Islet of Langerhans (tissue), 1 donor: ENCODE measurements around the gene LSAMP.

Source experiments
- FAIRE-seq: peaks from one replicate; lab custom pipeline; 2011; peaks lifted over from hg19 to GRCh38; lab: Jason Lieb, UNC

LSAMP gene

DNA sequence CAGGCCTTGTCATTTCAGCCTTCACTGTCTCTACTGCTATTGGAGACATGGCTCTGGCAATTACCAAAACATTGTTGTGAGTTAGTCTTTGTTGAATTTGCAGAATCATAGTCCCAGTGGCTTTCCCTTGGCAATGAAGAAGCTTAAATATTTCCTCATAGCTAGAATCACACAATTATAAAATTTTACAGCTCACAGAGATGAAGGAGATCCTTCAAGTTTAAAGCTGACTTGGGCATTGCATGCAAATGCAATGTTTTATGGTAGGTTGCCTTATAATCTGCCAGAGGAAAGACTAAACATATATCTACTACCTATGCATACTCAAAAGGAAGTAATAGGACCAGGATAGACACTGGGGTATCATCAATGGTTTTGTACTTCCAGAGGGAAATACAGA lies 90.9 kb downstream of the LSAMP start:
- no peak for FAIRE-seq

DNA sequence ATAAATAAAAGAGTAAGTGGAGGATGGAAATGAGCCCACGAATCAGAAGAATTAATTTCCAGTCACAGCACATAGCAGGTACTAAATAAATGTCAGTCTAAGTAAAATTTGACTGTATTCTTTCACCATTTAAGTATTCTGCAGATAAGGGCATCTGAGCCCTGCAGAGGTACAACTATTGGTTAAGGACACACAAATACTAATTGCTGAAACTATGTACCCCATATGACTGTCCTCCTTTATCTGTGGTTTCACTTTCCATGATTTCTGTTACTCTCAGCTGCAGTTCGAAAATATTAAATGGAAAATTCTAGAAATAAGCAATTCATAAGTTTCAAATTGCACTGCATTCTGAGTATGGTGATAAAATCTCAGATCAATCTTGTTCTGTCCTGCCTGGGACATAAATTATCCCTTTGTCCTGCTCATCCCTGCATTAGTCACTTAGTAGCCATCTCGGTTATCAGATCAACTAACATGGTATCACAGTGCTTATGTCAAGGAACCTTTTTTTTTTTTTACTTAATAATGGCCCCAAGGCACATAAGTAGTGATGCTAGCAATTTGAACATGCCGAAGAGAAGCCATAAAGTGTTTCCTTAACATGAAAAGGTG lies 95.1 kb downstream of the LSAMP start:
- FAIRE-seq, result no peak

DNA sequence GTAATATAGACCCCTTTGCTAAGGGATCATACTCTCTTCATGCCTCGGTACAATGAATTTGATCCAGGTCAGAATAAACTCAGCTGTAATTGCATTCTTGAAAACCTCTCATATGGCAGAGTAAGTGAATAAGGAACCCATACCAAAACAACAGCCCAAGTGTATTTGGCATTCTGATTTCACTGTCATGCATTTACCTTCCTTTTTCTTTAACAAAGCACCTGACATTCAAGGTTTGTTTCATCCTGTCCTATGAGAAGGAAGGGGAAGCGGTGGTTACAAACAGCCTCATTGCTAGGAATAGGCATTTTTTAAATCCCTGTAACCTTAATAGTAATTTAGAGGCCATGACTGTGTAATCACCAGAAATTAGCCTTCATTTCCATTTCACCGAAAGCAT lies 97.1 kb downstream of the LSAMP start:
- FAIRE-seq, result no peak

DNA sequence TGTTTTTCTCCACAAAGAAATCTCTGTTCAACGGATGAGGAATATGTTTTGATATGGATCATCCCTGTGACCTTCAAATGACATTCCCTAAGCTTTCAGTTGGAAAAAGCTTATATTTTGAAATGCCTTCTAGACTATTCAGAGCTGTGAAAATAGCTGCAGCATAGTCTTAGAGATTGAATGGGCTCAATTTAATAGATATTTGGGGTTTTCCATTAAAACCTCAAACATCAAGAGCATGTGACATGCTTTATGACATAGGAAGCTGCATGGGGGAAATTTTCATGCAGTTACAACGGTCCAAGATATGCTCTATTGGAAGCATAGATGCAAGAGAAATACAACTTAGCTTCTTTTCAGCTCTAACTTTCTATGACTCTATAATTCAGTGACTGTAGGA lies 102.8 kb downstream of the LSAMP start:
- no peak for FAIRE-seq

DNA sequence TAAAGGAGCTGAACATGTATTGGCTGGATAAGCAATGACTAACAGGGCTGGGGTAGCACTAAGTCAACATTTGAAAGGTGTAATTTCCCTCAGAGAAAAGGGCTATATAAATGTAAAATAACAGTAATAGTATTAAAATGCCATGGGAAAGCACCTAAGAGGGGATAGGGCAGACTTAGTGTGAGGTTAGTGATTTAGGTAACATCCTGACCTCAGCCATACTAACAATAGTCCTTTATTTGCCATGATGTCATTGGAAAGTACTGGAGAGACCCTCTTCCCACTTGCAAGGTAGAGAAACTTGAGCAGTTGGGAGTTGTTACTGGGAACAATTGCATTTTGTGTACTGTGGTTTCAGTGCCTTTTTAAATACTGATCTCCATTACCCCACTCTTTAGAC lies 103.4 kb downstream of the LSAMP start:
- FAIRE-seq, result no peak

DNA sequence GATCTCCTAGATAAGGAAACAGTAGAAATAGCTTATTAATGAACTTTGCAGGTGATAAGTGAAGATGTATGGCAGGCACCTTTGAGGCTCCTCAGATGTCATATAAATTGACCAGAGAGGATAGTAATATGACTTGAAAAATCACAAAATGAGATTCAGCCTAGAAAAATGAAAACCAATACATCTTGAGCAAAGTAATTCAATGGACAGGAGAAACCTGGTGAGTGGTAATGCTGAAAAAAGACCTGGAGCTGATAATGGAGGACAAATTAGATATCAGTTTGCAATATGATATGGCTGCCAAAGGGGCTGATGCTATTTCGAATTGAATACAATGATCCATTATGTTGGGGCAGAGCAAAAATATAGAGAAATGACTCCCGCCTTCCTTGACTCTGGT lies 103.9 kb downstream of the LSAMP start:
- FAIRE-seq, result no peak

DNA sequence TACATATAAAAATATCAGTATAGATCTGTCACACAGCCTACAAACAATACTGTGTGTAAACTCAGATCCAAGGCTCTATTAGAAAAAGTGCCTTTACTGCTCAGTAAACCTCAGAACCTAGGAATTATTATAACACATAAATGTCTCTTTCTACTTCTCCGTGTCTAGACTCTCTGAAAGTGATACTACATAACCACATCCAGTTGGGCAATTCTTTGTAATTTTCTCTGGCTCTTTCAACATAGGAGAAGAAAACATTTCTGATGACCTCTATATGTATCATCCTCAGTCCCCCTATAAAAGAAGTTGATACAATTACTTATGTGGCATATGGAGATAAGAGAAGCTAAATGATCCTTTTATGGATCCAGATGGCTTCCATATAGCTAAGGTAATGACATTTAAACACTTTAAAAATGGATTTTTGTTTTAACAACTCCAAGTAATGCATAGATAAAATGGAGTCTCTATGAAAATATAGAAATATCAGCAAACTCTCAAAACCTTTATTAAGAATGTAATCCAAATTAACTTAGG lies 104.5 kb downstream of the LSAMP start:
- no peak for FAIRE-seq

DNA sequence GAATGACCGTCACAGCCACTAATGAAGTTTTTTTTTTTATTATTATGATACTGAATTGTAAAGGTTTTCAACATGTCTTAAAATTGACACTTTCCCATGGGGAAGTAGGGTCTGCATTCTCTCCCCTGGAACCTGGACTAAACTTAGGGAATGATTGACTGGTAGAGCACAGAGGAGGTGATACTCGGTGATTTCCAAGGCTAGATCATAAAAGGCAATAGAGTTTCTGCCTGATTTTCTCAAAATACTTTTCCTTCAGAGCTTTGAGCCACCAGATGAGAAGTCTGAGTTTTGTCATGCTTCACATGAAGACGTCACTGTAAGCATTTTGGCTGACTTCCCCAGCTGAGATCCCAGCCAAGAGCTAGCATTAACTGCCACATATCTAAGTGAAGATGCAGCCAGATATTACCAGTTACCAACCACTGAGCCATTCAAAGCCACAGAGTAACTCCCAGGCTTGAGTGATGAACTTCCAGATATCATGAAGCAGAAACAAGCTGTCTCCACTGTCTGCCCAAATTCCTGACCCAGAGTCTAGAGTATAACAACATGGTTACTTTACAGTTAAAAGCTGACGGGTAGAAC lies 105.8 kb downstream of the LSAMP start:
- FAIRE-seq, result no peak

DNA sequence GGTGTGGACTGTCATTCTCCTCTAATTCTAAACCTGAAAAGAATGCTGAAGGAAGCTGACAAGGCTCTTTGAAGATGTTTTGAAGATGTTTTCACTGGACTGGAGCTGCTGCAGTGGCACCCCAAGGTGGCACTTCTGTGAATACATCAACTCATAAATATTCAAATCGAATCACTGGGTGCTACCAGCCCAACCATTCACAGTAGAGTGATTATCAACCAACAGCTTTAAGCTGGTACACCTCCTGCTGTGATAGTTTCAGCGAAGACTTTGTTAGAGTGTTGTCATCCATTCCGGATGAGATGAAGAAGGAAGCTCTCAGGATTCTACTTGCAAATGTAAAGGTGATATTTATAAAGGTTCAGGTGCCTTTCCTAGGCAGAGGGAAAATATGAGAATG lies 106.6 kb downstream of the LSAMP start:
- FAIRE-seq, result no peak

DNA sequence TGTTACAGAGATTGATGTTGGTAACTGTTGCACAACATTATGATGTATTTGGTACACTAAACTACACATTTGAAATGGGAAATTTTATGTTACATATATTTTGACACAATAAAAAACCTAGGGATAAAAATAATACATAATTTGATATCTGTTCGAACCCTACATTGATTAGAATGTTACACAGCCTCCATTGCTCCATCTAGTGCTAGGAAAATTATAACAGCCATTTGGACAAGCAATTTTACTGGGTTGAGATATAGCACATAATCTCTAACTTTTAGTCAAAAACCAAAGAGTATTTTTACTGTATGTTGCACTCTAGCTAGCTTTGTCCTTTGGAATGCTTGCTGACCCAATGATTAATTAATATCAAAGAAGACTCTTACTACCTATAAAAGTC lies 108.1 kb downstream of the LSAMP start:
- FAIRE-seq, result no peak

DNA sequence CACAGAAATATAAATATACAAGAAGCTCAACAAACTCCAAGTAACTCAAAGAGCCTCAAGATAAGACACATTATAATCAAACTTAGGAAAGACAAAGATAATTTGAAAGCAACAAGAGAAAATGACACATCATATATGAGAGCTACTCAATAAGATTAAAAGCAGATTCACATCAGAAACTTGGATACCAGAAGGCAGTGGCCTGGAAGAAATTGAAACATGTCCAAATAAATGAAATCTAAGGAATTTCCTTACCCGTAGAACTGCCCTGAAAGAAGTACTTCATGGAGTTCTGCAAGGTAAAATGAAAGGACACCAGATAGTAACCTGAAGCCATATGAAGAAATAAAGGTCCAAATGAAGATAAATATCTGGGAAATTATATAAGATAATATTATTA lies 113.9 kb downstream of the LSAMP start:
- FAIRE-seq, result no peak

DNA sequence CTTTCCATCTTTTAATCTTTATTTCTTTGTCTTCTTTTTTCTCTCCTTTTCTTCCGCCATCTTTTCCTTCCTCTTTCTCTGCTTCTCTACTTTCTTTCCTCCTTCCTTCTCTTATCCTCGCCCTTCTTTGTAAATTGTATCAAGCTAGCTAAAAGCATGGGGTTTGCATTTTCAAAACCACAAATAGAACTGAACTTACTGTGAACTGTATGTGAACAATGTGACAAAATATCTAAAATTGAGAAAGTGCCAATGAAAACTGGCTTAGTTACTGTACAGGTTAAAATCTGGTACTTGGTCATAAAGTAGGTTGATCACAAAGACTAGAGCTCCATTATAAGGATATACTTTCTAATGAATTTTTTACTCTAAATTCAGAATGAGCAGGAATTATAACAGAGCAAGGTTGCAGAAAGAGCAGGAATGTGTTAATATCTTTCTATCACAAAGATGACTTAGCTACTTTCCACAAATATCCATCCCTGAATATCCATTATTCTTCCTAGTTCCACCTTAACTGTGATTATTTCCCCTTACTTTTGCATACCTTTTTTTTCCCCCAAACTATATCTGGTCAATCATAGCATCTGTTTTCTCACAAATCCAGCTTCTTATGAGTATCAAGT lies 122.4 kb downstream of the LSAMP start:
- no peak for FAIRE-seq

DNA sequence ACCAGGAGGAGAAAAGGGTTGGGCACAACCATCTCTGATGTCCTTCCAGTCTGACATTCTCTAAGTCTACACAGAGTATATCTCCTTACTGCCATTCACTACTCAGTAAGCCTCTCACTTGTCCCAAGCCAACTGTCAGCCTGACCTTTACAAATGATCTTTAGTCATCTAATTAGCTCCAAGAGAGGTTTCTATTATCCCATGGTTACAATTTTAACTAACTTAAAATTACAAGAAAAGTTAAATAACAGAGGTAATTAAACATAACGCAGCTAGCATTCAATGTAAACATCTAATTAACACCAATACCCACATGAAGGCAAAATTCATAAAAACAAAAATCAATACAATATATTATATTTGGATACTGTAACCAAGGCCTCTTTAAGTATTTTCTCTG lies 126.9 kb downstream of the LSAMP start:
- FAIRE-seq, result no peak

DNA sequence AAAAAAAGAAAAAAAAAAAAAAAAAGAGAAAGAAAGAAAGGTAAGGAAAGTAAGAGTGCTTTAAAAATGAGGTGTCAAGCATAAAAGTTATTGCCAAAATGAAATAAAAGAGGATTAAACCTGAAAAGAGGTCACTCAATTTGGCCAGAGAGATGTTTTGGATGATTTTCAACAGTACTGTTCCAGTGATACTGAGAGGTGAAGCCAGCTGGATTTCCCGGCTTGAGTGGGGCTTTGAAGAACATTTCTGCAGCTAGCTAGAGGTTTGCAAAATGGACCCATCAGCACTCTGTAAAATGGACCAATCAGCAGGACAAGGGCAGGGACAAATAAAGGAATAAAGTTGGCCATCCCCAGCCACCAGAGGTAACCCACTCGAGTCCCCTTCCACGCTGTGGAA lies 128.5 kb downstream of the LSAMP start:
- FAIRE-seq, result no peak

DNA sequence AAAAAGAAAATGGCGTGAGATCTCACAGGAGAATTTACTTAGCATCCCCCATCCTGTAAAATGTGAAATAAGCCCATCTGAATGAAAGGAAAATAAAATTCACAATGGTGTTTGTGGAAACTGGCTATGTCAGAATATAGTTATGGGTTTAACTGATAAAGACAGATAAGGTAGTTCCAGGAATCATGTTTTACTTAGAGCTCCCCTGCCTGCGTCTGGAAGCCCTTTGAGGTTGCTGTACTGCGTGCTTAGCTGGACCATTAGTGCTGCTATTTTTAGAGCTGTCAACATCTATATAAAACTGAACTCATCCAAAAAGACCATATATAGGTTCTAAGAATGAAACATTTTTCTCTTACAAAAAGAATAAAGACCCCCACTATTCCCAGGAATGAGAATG lies 130.8 kb downstream of the LSAMP start:
- FAIRE-seq, result peak; percentile 93

DNA sequence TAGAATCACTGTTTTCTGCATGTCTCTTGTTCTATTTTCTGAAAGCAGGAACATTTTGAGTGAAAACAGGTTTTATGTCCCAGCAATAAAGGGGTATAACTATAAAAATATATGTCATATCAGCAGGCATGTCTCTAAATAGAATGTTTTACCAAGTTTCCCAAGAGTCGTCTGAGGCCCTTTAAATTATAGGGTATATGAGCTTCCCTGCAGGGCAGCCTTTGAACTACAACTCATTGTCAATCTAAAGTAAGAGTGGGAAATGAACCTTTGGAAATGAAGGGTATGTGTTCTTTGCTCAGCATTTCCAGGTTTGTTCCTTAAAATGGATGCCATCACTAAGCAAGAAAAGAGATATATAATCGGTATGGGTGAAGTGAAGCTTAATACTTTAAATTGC lies 138.6 kb downstream of the LSAMP start:
- no peak for FAIRE-seq

DNA sequence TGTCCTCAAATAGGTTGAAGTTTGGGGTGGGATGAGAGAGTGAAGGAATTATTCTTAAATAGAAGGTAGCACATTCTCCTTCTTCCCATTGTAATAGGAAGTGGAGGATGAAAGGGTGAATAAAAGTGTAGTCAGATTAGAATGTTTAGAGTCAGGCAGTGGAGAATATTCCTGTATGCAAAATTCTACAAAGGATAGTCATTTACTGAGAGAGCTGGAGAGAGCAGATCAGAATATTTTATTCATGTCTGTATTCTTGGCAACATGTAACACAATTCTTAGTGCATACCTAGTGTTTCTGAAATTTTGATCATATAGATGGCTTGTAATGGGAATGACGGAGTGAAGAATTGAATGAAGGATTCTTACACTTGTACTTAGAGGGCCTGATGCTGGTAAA lies 139.1 kb downstream of the LSAMP start:
- FAIRE-seq, result no peak

DNA sequence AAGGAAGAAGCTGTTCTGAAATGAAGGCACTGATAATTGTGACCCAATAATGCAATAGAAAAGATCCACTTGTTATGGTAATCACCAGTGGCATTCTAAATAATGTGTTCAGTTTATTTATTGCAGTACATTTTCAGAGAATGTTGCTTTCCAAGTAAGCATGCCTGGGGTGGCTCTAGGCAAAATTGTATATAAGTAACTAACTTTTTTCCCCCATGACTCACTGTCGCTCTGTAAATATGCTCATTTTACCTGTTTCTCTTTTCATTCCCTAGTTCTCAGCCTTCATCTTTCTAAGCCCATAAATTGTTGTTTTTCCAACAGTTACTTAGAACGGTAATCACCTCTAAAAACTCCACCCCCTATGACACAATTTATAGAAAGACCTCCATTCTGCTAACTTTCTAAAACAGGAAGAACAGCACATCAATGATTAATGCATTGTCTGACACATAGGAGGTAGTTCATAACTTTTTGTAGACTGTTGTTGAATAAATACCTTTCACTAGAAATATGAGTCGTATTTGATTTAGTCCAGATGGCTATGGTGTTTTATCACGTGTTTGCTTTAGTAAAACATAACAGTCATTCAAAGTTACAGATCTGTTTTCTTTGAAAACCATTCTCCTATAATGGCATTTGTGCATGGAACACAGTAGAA lies 143.1 kb downstream of the LSAMP start:
- FAIRE-seq, result peak; percentile 27

DNA sequence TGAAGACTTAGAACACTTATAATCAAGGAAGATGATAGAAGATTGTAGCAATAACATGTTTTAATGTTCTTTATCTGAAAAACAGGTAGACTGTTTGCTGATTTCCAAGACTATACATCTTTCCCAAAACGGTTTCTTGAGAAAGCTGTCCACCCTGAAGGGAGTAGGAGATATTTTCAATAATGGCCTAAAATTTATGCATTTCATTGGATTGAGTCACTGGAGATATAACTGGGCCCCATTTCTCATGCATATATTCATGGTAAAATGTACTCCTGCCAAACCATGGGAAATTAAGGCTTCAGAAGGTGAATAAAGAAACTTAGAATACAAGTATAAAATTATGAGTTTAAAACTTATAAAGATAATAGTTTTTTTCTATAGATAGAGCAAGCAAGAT lies 143.9 kb downstream of the LSAMP start:
- FAIRE-seq, result peak; percentile 13

DNA sequence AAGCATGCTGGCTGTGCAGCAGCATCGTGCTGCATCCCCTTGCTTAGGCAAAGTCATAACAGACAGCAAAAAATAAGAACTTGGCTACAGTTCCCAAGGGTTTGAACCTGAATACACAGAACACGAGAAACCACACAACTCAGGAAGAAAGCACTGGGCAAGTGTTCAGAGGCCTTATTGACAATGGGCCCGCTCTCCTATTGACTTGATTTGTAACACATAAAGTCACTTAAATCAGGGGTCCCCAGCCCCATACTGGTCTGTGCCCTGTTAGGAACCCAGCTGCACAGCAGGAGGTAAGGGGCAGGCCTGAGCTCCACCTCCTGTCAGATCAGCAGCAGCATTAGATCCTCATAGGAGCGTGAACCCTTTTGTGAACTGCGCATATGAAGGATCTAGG lies 145.1 kb downstream of the LSAMP start:
- FAIRE-seq, result no peak

DNA sequence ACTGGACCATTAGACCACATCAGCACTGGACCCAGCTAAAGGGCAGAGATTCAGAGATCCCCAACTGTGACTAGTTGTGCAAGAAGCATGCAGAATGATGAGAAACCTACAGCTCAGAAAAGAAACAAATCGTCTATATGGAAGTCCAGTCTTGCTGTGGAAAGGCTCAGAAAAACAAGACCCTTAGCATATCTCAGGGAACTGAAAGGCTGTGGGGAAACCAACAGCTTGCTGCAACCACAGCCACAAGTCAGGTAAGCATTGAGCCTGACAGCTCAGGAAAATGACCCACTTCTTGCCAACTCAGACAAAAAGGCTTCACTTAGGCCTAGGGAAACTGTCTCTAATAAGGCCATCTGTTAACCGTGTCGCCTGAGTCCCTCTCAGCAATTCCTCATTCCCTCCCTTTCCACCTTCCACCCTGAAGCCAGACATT lies 145.6 kb downstream of the LSAMP start:
- FAIRE-seq, result peak; percentile 47

DNA sequence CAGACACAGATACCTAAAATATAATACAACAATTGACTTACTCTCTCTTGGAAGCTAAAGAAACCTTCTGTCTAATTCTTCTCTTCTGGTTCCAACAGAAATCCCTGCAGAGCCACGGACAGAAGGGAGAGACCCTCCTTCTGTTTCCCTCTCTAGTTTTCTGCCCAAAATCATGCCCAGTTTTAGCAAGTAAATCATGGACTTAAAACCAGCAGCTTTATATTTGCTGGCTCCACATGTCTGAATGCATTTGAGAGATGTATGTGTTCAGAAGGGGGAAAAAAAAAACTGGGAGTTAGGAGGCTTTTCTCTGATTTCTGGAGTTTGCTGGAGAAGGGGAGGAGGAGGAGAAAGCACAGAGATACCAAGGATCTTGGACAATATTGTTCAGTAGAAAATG lies 147.1 kb downstream of the LSAMP start:
- no peak for FAIRE-seq

DNA sequence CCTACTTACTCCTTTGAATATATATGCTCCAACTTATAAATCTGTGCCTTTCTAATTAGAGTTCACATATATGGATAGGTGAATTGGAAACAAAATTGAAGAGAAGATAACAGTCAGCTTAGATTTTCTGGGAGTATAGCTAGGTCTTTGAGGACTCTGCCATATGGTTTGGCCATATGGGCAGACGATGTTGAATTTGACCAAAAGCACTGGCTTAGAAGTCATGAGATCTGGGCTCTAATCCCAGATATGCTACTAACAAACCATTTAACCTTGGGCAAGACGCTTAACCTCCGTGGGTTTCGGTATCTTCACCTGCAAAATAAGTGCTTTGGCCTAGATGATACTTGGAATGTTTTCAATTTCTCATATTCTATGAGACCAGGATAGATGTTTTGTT lies 154.1 kb downstream of the LSAMP start:
- FAIRE-seq, result no peak
